GM10248 (cell line): ENCODE measurements around the gene DAGLA.

Source experiments
- CTCF ChIA-PET: fragments of 300-600 bp; sonication (Branson Sonifier 250); formaldehyde crosslinking; extraction: SDS; loops from one replicate; lab custom pipeline; 2021; ENCODE audit warnings: antibody characterized with exemption; lab: Yijun Ruan, JAX
- POLR2A ChIA-PET: fragments of 350-650 bp; sonication (Branson Sonifier 250); formaldehyde crosslinking; extraction: SDS; loops from one replicate; lab custom pipeline; 2020; ENCODE audit warnings: antibody characterized with exemption; lab: Yijun Ruan, JAX
- DNase-seq: peaks from one replicate; pipeline ENCODE4 v3.0.0; 2012; ENCODE audit errors: extremely low spot score
- TF ChIP-seq, protein P1 (sequence below): IDR thresholded peaks from 2 replicates; pipeline ENCODE4 v1.5.1; 2012; ENCODE audit warnings: mild to moderate bottlenecking, low read depth; ENCODE audit errors: extremely low read depth, missing control alignments, control extremely low read depth

The DAGLA gene

GRCh38 chr11:61695917-61696316, 15.7 kb downstream of the DAGLA start:
- TF ChIP-seq, protein P1, sequence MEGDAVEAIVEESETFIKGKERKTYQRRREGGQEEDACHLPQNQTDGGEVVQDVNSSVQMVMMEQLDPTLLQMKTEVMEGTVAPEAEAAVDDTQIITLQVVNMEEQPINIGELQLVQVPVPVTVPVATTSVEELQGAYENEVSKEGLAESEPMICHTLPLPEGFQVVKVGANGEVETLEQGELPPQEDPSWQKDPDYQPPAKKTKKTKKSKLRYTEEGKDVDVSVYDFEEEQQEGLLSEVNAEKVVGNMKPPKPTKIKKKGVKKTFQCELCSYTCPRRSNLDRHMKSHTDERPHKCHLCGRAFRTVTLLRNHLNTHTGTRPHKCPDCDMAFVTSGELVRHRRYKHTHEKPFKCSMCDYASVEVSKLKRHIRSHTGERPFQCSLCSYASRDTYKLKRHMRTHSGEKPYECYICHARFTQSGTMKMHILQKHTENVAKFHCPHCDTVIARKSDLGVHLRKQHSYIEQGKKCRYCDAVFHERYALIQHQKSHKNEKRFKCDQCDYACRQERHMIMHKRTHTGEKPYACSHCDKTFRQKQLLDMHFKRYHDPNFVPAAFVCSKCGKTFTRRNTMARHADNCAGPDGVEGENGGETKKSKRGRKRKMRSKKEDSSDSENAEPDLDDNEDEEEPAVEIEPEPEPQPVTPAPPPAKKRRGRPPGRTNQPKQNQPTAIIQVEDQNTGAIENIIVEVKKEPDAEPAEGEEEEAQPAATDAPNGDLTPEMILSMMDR = no peak
- DNase-seq = peak; percentile 76
- ChIA-PET CTCF (no interaction called here), POLR2A (no interaction called here)

DNA sequence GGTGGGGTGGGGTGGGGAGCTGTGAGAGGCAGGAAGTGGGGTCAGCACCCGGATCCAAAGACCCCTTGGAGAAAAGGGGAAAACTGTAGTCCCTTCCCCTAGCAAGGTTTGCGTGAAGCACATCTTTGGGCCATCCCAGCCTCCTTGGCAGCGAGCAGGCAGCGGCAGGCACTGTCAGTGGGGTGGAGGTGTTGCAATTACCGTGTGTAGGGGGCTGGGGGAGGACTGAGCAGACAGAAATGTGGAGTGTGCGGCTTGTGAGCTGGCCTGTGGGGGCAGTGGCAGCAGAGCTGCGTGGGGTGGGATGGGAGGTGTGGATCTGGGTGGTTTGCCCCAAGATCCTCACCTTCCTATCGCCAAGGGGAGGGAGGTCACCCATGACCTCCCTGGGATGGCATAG, 16.4 kb downstream of the DAGLA start:
- TF ChIP-seq, protein P1 = no peak
- CTCF ChIA-PET = no interaction called here
- DNase-seq = no peak
- POLR2A ChIA-PET = no interaction called here

DNA sequence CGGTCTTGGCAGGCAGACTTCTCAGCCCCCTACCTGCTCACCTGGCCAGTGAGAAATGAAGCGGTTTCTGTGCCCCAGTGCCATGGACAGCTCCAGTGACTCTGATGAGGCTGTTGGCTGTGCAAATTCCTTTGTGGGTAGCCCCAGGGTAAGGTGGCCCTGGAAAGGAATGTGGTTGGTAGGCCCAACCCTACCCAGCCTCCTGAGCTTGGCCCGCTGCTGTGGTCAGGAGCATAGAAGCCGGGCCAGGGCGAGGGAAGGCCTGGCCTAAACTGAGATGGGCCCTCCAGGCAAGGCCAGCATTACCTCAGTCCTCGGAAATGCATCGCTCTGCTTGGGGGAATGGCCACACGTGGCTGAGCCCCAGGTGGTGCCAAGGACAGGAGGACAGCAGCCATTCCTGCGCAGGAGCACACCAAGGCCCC, 16.9 kb downstream of the DAGLA start:
- TF ChIP-seq, protein P1 = no peak
- CTCF ChIA-PET = interaction anchor here (0.9 to 1.2 kb wide), 2 partner anchors 36 to 59 kb away, joined by 3 read pairs; no protein-coding TSS in a partner anchor

GRCh38 chr11:61697764-61698163, 17.6 kb downstream of the DAGLA start:
- ChIA-PET CTCF (interaction anchor here (0.9 to 1.2 kb wide), 2 partner anchors 36 to 60 kb away, joined by 3 read pairs; no protein-coding TSS in a partner anchor), POLR2A (no interaction called here)
- TF ChIP-seq, protein P1 = no peak
- DNase-seq = no peak

More for the DNA sequence above, 16.9 kb downstream of the DAGLA start:
- POLR2A ChIA-PET = no interaction called here
- no peak for DNase-seq

DNA sequence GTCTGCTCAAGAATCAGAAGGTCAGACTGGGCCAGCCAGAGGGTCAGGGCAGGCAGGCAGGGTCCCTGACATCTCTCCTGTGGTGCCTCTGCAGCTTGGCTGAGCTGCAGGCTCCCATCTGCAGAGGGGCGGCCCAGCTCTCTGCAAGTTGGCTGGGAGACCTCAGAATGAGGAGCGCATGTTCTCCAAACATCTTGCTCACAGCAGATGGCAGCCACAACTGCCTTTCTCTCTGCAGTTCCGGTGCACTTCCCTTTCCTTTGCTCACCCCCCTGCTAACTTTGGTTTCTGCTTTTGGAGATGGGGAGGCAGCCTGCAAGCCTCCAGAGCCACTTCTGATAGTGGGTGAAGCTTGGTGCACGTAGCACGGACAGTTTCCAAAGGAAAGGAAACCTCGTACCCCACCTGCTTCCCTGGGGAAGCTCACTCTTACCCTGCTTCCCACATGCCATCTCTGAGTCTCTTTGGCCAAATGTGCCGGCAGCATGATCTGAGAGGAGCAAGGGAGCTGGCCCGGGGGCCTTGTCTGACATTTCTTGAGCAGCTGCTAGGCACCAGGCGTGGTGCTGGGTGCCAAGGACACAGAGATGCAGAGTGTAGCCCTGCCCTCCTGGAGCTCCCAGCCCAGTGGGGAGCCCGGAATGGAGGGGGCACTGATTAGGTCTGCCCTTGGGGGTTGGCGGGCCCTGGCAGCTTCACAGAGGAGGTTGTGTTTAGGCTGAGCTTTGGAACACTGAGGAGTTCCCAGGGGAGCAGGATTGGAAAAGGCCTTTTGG, 18.2 kb downstream of the DAGLA start:
- TF ChIP-seq, protein P1 = no peak
- CTCF ChIA-PET = interaction anchor here (0.9 to 1.4 kb wide), 3 partner anchors 35 to 60 kb away, joined by 3 to 6 read pairs (median 3); no protein-coding TSS in a partner anchor
- no peak for DNase-seq
- POLR2A ChIA-PET = no interaction called here

DNA sequence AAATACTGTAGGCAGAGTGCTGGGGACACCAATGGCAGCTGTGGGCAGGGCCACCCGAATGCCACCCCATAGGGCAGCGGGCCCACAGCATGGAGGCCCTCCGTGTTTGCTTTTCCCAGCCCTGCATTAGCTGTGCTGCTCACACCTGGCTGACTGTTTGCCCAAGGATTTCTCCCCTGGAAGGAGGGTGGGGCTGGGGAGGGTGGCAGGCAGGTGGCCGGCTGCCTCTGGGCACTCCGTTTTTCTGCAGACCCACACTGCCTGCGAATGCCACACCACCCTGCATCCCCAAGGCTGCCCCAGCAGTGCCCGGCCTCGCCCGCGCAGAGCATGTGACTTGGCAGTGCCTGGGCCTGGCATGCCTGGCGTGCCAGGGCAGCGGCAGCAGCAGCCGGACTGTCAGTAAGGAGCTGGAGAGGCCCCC, 19.6 kb downstream of the DAGLA start:
- ChIA-PET CTCF (no interaction called here), POLR2A (no interaction called here)
- TF ChIP-seq, protein P1 = no peak
- DNase-seq = no peak
